GM12878 (cell line): ENCODE data around the gene YTHDC1.

Source experiments
- BCL11A ChIP-seq: IDR thresholded peaks from 2 replicates; pipeline ENCODE4 v1.6.1; 2011; ENCODE audit warnings: low read depth, low read length
- EGR1 ChIP-seq, 2 experiments: IDR thresholded peaks; 1 replicate in 1 of 2; 2 replicates in 1 of 2; pipeline ENCODE4 v1.6.1; 2011 to 2012; ENCODE audit warnings: low read depth in 2 of 2, low read length in 2 of 2, borderline replicate concordance in 1 of 2, mild to moderate bottlenecking in 1 of 2, moderate library complexity in 1 of 2
- EZH2 ChIP-seq: IDR thresholded peaks from 2 replicates; pipeline ENCODE4 v1.6.1; 2012; ENCODE audit warnings: low read depth, mild to moderate bottlenecking, control low read depth, inconsistent platforms, low read length, borderline replicate concordance; ENCODE audit not compliant: control insufficient read depth
- JUND ChIP-seq: IDR thresholded peaks from 2 replicates; pipeline ENCODE4 v1.6.1; 2012; ENCODE audit warnings: low read depth, mild to moderate bottlenecking, low read length, improper control_type of control experiment, moderate library complexity
- POLR2A ChIP-seq: IDR thresholded peaks from 2 replicates; pipeline ENCODE4 v1.6.1; 2011; ENCODE audit warnings: low read depth, mild to moderate bottlenecking, low read length
- ZSCAN29 ChIP-seq: fragments of 450-650 bp; IDR thresholded peaks from 2 replicates; pipeline ENCODE4 v1.6.1; 2017; ENCODE audit warnings: mild to moderate bottlenecking, moderate library complexity
- TF ChIP-seq, protein P1 (sequence below), 3 experiments: IDR thresholded peaks in 2 of 3; conservative IDR thresholded peaks in 1 of 3; 2 replicates each; pipeline ENCODE4 v1.5.1; 2011; ENCODE audit warnings: low read depth in 3 of 3, low read length in 3 of 3, mild to moderate bottlenecking in 3 of 3, control low read depth in 2 of 3, moderate library complexity in 2 of 3, inconsistent platforms in 1 of 3, mixed read lengths in 1 of 3; ENCODE audit not compliant: control insufficient read depth in 2 of 3, insufficient read depth in 1 of 3; ENCODE audit errors: extremely low read depth in 1 of 3
- TF ChIP-seq, protein P2 (sequence below): fragments of 450-650 bp; conservative IDR thresholded peaks from 2 replicates; pipeline ENCODE4 v1.6.1; 2017; ENCODE audit warnings: mild to moderate bottlenecking, moderate library complexity
- TF ChIP-seq, protein P3 (sequence below): fragments of 450-650 bp; IDR thresholded peaks from 2 replicates; pipeline ENCODE4 v1.6.1; 2017; ENCODE audit warnings: mild to moderate bottlenecking, moderate library complexity
- TF ChIP-seq, protein P4 (sequence below): IDR thresholded peaks from 2 replicates; pipeline ENCODE4 v1.6.1; 2011; ENCODE audit warnings: low read depth, low read length, improper control_type of control experiment, borderline replicate concordance

DNA sequence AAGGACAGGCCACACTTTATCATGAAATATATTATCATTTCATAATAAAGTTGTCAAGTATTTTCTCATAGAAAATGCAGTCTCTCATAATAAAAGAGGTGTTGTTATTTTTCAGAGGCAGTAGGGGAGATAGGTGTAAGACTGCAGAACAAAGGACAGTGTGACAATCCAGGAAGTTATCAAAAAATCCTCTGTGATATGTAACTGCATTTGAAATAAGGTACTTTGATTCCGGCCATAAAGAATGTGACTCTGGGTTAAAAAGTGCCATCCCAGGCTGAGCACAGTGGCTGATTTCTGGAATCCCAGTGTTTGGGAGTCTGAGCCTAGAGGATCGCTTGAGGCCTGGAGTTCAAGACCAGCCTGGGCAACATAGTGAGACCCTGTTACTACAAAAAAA, 66.8 kb downstream of the YTHDC1 start:
- TF ChIP-seq EGR1 (IDR thresholded peaks at IDR 0.05; ENCODE audit: borderline replicate concordance in 1 of 2, low read depth in 2 of 2, low read length in 2 of 2) (no peak), POLR2A (no peak), JUND (no peak), EZH2 (no peak), BCL11A (no peak), ZSCAN29 (no peak)
- TF ChIP-seq, protein P1, sequence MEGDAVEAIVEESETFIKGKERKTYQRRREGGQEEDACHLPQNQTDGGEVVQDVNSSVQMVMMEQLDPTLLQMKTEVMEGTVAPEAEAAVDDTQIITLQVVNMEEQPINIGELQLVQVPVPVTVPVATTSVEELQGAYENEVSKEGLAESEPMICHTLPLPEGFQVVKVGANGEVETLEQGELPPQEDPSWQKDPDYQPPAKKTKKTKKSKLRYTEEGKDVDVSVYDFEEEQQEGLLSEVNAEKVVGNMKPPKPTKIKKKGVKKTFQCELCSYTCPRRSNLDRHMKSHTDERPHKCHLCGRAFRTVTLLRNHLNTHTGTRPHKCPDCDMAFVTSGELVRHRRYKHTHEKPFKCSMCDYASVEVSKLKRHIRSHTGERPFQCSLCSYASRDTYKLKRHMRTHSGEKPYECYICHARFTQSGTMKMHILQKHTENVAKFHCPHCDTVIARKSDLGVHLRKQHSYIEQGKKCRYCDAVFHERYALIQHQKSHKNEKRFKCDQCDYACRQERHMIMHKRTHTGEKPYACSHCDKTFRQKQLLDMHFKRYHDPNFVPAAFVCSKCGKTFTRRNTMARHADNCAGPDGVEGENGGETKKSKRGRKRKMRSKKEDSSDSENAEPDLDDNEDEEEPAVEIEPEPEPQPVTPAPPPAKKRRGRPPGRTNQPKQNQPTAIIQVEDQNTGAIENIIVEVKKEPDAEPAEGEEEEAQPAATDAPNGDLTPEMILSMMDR (IDR thresholded peaks at IDR 0.05 in 2 of 3, conservative IDR thresholded peaks at IDR 0.05 in 1 of 3; ENCODE audit: control insufficient read depth in 2 of 3, extremely low read depth in 1 of 3, insufficient read depth in 1 of 3, low read depth in 3 of 3, low read length in 3 of 3) = no peak
- TF ChIP-seq, protein P2, sequence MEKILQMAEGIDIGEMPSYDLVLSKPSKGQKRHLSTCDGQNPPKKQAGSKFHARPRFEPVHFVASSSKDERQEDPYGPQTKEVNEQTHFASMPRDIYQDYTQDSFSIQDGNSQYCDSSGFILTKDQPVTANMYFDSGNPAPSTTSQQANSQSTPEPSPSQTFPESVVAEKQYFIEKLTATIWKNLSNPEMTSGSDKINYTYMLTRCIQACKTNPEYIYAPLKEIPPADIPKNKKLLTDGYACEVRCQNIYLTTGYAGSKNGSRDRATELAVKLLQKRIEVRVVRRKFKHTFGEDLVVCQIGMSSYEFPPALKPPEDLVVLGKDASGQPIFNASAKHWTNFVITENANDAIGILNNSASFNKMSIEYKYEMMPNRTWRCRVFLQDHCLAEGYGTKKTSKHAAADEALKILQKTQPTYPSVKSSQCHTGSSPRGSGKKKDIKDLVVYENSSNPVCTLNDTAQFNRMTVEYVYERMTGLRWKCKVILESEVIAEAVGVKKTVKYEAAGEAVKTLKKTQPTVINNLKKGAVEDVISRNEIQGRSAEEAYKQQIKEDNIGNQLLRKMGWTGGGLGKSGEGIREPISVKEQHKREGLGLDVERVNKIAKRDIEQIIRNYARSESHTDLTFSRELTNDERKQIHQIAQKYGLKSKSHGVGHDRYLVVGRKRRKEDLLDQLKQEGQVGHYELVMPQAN = no peak
- TF ChIP-seq, protein P3, sequence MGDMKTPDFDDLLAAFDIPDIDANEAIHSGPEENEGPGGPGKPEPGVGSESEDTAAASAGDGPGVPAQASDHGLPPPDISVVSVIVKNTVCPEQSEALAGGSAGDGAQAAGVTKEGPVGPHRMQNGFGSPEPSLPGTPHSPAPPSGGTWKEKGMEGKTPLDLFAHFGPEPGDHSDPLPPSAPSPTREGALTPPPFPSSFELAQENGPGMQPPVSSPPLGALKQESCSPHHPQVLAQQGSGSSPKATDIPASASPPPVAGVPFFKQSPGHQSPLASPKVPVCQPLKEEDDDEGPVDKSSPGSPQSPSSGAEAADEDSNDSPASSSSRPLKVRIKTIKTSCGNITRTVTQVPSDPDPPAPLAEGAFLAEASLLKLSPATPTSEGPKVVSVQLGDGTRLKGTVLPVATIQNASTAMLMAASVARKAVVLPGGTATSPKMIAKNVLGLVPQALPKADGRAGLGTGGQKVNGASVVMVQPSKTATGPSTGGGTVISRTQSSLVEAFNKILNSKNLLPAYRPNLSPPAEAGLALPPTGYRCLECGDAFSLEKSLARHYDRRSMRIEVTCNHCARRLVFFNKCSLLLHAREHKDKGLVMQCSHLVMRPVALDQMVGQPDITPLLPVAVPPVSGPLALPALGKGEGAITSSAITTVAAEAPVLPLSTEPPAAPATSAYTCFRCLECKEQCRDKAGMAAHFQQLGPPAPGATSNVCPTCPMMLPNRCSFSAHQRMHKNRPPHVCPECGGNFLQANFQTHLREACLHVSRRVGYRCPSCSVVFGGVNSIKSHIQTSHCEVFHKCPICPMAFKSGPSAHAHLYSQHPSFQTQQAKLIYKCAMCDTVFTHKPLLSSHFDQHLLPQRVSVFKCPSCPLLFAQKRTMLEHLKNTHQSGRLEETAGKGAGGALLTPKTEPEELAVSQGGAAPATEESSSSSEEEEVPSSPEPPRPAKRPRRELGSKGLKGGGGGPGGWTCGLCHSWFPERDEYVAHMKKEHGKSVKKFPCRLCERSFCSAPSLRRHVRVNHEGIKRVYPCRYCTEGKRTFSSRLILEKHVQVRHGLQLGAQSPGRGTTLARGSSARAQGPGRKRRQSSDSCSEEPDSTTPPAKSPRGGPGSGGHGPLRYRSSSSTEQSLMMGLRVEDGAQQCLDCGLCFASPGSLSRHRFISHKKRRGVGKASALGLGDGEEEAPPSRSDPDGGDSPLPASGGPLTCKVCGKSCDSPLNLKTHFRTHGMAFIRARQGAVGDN = no peak
- TF ChIP-seq, protein P4, sequence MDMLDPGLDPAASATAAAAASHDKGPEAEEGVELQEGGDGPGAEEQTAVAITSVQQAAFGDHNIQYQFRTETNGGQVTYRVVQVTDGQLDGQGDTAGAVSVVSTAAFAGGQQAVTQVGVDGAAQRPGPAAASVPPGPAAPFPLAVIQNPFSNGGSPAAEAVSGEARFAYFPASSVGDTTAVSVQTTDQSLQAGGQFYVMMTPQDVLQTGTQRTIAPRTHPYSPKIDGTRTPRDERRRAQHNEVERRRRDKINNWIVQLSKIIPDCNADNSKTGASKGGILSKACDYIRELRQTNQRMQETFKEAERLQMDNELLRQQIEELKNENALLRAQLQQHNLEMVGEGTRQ = no peak
